Measurements from ENCODE around the gene CWC27.

DNA sequence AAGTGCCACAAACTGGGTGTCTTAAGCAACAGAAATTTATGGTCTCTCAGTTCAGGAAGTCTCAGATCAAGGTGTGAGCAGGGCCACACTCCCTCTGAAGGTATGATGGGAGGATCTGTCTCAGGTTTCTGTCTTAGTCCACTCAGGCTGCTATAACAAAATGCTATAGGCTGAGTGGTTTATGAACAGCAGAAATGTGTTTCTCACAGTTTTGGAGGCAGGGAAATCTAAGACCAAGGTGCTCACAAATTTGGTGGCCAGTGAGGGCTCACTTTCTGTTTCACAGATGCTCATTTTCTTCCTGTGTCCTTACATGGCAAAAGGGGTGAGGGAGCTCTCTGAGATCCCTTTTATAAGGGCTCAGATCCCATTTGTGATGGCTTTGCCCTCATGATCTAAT is 281.4 kb downstream of the CWC27 start:
- TF ChIP-seq TAF1 (IDR thresholded peaks at IDR 0.05; ENCODE audit: borderline replicate concordance, low read depth, low read length) (no peak), POLR2A (IDR thresholded peaks at IDR 0.05; ENCODE audit: low read depth, low read length) (no peak), POLR2AphosphoS5 (IDR thresholded peaks at IDR 0.05; ENCODE audit: low read depth, low read length) (no peak)
